Thoracic aorta endothelial cell (primary cell): ENCODE data around the gene KRT9. TPM values are rescaled to one million over a fixed set of nuclear protein-coding genes. Genes with fewer than 3 reads are reported as not detected.

Experiments used
- total RNA-seq: library from RNA; depleted of rRNA; stranded (reverse); fragments of >200 nt; gene quantifications from 2 replicates; pipeline ENCODE4 v1.2.3, GENCODE V29; 2012

KRT9 gene
- total RNA-seq = not detected in 2 replicates

GRCh38 chr17:41571561-41572434 lies at the start of gene KRT9:
Gene KRT9, minus strand, starts transcription at chr17:41572059. Its CDS starts 67 bp downstream, at chr17:41571992.

GRCh38 chr17:41612376-41613160 lies 40.7 kb upstream of the KRT9 start, which contains the start of gene KRT16:
Gene KRT16, minus strand, starts transcription at chr17:41612767. Its CDS starts 79 bp downstream, at chr17:41612688.

GRCh38 chr17:41586863-41587495 lies 15.1 kb upstream of the KRT9 start, which contains the start of gene KRT14:
Gene KRT14, minus strand, starts transcription at chr17:41586895. Its CDS starts 61 bp downstream, at chr17:41586834.

DNA sequence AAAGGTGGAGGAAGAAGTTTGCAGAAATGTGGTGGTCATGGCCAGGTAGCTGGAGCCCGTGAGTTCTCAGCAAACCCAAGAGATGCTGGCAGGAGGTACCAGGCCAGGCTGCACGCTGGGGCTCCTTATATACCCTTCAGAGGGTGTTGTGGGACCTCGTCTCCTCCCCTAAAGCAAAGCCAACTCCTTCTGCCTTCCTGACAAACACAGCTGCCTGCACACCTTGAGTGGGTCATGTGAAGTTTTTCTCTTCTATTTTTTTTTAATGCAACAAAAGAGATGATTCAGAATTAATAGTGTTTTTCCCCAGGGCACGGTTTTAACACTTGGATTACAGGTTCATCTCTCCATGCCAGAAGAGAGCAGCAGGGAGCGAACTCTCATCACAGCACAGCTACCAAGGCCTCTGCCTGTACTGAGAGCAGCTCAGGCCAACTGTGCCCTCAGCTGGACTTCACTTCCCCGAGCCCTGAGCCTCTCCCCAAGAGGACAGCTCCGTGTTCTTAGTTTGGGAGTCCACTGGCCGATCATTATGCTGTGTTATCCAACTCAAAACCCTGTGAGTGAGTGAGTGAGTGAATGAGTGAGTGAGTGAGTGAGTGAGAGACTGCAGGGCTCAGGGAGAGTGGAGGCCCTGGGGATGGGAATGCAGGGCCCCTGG lies 52.9 kb downstream of the KRT9 start, which contains the start of gene KRT15:
TSS of gene KRT15 (minus strand) at position 102 of the 661 bp plus-strand sequence. CDS start at position 39, 63 bp downstream.

Other genes with a start within 250 kb of the KRT9 start
- not detected in 2 replicates for gene KRT33A, start 221.2 kb downstream of the KRT9 start, total RNA-seq
- not detected in 2 replicates for gene KRT33B, start 202.2 kb downstream of the KRT9 start, total RNA-seq
- not detected in 2 replicates for gene KRT34, start 189.8 kb downstream of the KRT9 start, total RNA-seq
- not detected in 2 replicates for gene KRT31, start 174.5 kb downstream of the KRT9 start, total RNA-seq
- not detected in 2 replicates for gene KRT37, start 147.5 kb downstream of the KRT9 start, total RNA-seq
- gene KRT38, start 131.1 kb downstream of the KRT9 start, total RNA-seq = not detected in 2 replicates
- gene KRT32, start 104.7 kb downstream of the KRT9 start, total RNA-seq = not detected in 2 replicates
- gene KRT35, start 90.9 kb downstream of the KRT9 start, total RNA-seq = not detected in 2 replicates
- not detected in 2 replicates for gene KRT36, start 82.1 kb downstream of the KRT9 start, total RNA-seq
- not detected in 2 replicates for gene KRT13, start 66.4 kb downstream of the KRT9 start, total RNA-seq
- 2.1 and 2.3 TPM in 2 replicates for gene KRT15, start 53.2 kb downstream of the KRT9 start, total RNA-seq
- gene KRT19, start 43.8 kb downstream of the KRT9 start, total RNA-seq = 59.7 and 64.9 TPM in 2 replicates
- gene KRT14, start 14.8 kb upstream of the KRT9 start, total RNA-seq = not detected in 2 replicates
- gene KRT16, start 40.7 kb upstream of the KRT9 start, total RNA-seq = not detected in 2 replicates
- gene KRT17, start 52.5 kb upstream of the KRT9 start, total RNA-seq = 0.22 and 0.80 TPM in 2 replicates
- 102 and 109 TPM in 2 replicates for gene EIF1, start 116.8 kb upstream of the KRT9 start, total RNA-seq
- not detected in 2 replicates for gene GAST, start 140.3 kb upstream of the KRT9 start, total RNA-seq
- gene HAP1, start 162.6 kb upstream of the KRT9 start, total RNA-seq = 0.07 and 0.53 TPM in 2 replicates
- 107 and 115 TPM in 2 replicates for gene JUP, start 214.7 kb upstream of the KRT9 start, total RNA-seq
- gene P3H4, start 239.9 kb upstream of the KRT9 start, total RNA-seq = 40.0 and 52.8 TPM in 2 replicates
- gene FKBP10, start 240.9 kb upstream of the KRT9 start, total RNA-seq = 129 and 131 TPM in 2 replicates